HG02938 (cell line): ENCODE measurements around the gene TAF11L14.

ENCODE experiments used
- ATAC-seq: cut with Tn5 transposase; IDR thresholded peaks from one replicate; pipeline ENCODE4 v1.9.1; 2021; ENCODE audit warnings: mild to moderate bottlenecking, moderate library complexity; ENCODE audit not compliant: unreplicated experiment

TAF11L14 gene

GRCh38 chr5:17678751-17679324, 44.6 kb downstream of the TAF11L14 start:
- no peak for ATAC-seq

GRCh38 chr5:17679597-17680203, 45.4 kb downstream of the TAF11L14 start:
- ATAC-seq = no peak

GRCh38 chr5:17680737-17681136, 46.5 kb downstream of the TAF11L14 start:
- ATAC-seq = no peak
